AG04449 (cell line): ENCODE data around the gene FAM32A.

Source experiments
- CTCF ChIA-PET: fragments of 350-600 bp; formaldehyde crosslinking; extraction: SDS; loops from one replicate; lab custom pipeline; 2021; ENCODE audit warnings: antibody characterized with exemption; lab: Yijun Ruan, JAX
- POLR2A ChIA-PET: fragments of 400-600, 350-600 bp; formaldehyde crosslinking; extraction: SDS; loops from one replicate; lab custom pipeline; 2020; ENCODE audit warnings: antibody characterized with exemption, inconsistent platforms; lab: Yijun Ruan, JAX
- DNase-seq: peaks from one replicate; pipeline ENCODE4 v3.0.0-alpha.2; 2010; ENCODE audit warnings: low read depth, low spot score
- H3K4me3 ChIP-seq: 2 replicates; pipeline ENCODE4 v1.5.1; 2011; ENCODE audit warnings: low read depth, mild to moderate bottlenecking, control low read depth, low read length
- TF ChIP-seq, protein P1 (sequence below): IDR thresholded peaks from one replicate; pipeline ENCODE4 v1.5.1; 2011; ENCODE audit warnings: mild to moderate bottlenecking, moderate library complexity, low read length, control low read depth, inconsistent platforms; ENCODE audit not compliant: insufficient read depth; ENCODE audit errors: missing control alignments

Gene FAM32A

DNA sequence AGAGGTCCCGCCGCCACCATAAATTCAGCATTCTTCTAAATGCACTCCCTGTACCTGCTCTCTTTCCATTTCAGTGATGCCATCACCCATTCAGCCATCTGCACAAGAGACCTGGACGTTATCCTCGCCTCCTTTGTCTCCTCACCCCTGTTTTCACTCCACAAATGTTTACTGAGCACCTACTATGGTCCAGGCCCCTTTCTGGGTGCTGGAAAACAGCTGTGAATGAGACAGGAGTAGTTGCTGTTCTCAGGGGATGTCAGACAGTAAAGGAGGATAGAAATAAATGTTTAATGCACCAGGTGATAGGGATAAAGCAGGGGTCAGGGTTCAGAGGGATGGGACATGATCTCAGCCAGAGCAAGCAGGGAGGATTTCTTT, 15.8 kb downstream of the FAM32A start:
- ChIA-PET POLR2A (no interaction called here), CTCF (interaction anchor here (1.6 kb wide), 1 partner anchor 182 kb away, joined by 5 read pairs; no protein-coding TSS in a partner anchor)
- H3K4me3 ChIP-seq: no peak overlapping the region
- TF ChIP-seq, protein P1, sequence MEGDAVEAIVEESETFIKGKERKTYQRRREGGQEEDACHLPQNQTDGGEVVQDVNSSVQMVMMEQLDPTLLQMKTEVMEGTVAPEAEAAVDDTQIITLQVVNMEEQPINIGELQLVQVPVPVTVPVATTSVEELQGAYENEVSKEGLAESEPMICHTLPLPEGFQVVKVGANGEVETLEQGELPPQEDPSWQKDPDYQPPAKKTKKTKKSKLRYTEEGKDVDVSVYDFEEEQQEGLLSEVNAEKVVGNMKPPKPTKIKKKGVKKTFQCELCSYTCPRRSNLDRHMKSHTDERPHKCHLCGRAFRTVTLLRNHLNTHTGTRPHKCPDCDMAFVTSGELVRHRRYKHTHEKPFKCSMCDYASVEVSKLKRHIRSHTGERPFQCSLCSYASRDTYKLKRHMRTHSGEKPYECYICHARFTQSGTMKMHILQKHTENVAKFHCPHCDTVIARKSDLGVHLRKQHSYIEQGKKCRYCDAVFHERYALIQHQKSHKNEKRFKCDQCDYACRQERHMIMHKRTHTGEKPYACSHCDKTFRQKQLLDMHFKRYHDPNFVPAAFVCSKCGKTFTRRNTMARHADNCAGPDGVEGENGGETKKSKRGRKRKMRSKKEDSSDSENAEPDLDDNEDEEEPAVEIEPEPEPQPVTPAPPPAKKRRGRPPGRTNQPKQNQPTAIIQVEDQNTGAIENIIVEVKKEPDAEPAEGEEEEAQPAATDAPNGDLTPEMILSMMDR: no peak
- DNase-seq: no peak

DNA sequence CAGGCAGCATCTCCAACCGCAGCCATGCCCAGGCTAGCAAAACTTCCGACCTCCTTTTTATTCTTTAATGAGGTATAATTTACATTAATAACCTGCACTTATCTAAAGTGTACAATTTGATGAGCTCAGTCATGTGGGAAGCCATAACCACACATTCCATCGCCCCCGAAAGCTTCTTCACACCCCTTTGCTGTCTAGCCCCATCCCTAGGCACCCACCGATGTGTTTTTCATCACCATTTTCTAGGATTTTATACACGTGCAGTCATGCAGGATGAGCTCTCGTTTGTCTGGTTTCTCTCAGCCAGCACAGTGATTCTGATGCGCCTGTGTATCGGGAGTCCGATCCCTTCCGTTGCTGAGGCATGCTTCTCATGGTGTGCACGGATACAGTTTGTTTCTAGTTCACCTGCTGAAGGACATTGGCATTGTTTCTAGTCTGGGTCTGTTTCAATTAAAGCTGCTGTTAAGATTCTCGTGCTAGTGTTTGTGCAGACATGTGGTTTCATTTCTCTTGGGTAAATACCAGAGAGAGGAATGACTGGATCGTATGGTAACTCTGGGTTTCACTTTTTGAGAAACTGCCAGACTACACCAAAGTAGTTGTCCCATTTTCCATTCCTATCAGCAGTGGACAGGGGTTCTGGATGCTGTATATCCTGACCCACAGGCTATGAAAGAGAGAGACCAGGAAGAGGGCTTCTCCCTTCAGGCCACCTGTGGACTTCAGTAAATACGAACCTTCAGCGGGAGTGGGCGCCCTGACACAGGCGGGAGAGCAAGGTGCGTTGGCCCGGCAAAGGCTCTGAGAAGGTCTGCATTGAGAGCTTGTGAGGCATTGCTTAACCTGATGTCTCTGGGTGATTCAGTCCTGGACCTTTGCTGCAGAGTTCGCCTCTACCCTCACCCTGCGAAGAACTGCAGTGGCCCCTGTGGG, 17.4 kb downstream of the FAM32A start:
- ChIA-PET POLR2A (no interaction called here), CTCF (interaction anchor here (1.0 to 1.6 kb wide), 4 partner anchors 10 to 180 kb away, joined by 3 to 5 read pairs (median 3); no protein-coding TSS in a partner anchor)
- TF ChIP-seq, protein P1: no peak
- no peak overlapping the region for H3K4me3 ChIP-seq
- DNase-seq: no peak

DNA sequence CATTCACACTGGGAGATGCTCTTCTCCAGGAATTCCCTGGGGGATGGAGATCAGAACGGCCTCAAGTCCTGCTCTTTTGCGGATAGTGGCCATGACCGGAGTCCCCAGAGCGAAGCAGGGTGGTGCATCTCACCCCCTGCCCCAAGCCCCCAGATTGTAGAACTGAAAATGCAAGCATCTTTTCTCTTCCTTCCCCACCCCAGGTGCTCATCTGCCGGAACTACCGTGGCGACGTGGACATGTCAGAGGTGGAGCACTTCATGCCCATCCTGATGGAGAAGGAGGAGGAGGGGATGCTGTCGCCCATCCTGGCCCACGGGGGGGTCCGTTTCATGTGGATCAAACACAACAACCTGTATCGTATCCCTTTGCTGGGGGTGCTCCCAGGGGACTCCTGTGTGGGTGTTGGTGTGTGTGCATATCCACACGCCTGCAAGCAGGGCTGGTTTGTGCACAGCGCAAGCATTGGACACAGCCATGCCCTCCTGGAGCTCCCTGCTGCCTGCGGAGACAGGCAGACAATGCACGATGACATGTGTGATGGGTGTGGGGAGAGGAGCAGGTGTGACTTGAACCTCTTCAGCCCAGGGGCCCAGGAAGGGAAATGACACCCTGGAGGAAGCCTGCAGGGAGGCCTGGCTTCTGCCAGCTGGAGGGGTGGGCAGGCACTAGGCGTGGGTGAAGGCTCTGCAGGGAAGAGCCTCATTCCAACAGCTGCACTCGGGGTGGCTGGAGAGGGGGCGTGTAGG, 18.2 kb downstream of the FAM32A start:
- ChIA-PET POLR2A (no interaction called here), CTCF (interaction anchor here (1.0 to 1.2 kb wide), 3 partner anchors 9 to 141 kb away, joined by 3 to 4 read pairs (median 3); partner anchors contain the start of gene FAM32A)
- H3K4me3 ChIP-seq: no peak overlapping the region
- TF ChIP-seq, protein P1: no peak
- no peak for DNase-seq

DNA sequence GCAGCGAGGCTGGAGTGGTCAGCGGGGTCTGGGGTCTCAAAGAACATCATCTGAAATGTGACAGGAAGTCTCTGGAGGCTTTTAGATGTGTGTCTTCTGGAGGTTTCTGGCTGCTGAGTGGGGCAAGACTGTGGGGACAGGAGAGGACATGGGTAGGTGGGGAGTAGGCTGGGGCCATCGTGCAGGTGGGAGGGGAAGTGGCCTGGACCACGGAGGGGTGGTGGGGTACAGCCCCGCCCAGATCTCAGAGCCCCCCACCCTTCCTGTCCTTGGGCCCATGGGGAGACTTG, 18.7 kb downstream of the FAM32A start:
- H3K4me3 ChIP-seq: no peak overlapping the region
- DNase-seq: no peak
- POLR2A ChIA-PET: no interaction called here
- TF ChIP-seq, protein P1: no peak
- CTCF ChIA-PET: interaction anchor here (1.1 kb wide), 1 partner anchor 18 kb away, joined by 4 read pairs; the partner anchor contains the start of gene FAM32A

DNA sequence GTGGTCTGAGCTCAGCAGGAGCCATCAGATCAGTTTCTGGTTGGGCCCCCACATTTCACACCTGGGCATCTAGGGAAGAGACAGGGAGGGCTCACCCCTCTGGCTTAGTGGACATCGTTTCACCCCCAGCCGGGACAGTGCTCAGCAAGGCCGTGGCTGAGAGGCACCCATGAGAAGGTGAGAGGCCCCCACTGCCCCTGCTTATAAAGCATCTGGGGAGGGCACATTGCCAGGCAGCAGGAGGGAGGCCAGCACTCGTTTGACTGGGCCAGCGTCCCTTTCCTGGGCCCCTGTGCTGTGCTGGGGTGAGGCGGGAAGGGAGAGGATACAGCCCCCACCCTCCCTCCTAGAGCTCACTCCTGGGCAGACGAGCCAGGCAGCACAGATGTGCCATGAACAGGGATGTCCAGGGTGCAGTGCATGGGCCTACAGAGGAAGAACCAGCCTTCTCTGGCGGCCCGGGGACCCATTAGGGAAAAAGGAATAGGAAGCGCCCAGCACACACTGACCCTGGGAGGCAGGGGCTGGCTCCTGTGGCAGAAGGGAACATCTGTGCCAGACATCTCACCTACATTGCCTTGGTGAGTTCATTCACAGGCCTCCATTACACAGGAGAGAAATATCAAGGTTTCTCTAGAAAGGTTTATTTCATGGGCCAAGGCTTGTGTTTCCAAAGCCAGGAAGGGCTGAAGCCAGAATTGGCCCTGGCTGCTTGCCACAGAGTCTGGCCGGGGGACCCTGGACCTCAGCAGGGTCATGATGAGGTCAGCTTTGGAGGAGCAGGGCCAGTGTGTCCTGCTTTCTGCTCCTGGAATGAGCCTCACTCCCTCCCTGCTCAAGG, 20.2 kb downstream of the FAM32A start:
- no peak for DNase-seq
- TF ChIP-seq, protein P1: no peak
- H3K4me3 ChIP-seq: no peak overlapping the region
- ChIA-PET CTCF (interaction anchor here (1.1 to 1.2 kb wide), 2 partner anchors 20 to 42 kb away, joined by 3 read pairs; partner anchors contain the start of gene FAM32A), POLR2A (no interaction called here)
